Calu3 (cell line): ENCODE data around the gene LRRC36. TPM values are rescaled to one million over a fixed set of nuclear protein-coding genes. Genes with fewer than 3 reads are reported as not detected.
"Not testable (repeated sequence)": the region's sequence is repeated elsewhere in the genome, so short reads cannot be mapped to it uniquely, and the experiment has no call there.

Experiments used
- BruUV-seq: library from RNA; stranded (reverse); fragments of 400-500 nt; replicated peaks from 2 replicates; lab custom pipeline; 2021; lab: Mats Ljungman, UMichigan
- CTCF ChIA-PET: fragments of 300-600 bp; sonication (Branson Sonifier 250); formaldehyde crosslinking; loops from one replicate; lab custom pipeline; 2022; ENCODE audit warnings: antibody characterized with exemption; lab: Charles Lee
- DNase-seq: peaks from one replicate; pipeline ENCODE4 v3.0.0; 2022
- H3K27ac Mint-ChIP-seq: one replicate; pipeline ENCODE4 v1.8.0; 2022; ENCODE audit warnings: mixed read lengths; ENCODE audit not compliant: unreplicated experiment
- H3K27me3 Mint-ChIP-seq: one replicate; pipeline ENCODE4 v1.8.0; 2022; ENCODE audit warnings: mixed read lengths; ENCODE audit not compliant: unreplicated experiment
- H3K36me3 Mint-ChIP-seq: one replicate; pipeline ENCODE4 v1.8.0; 2022; ENCODE audit warnings: mild to moderate bottlenecking, moderate library complexity, mixed read lengths; ENCODE audit not compliant: insufficient read depth, unreplicated experiment
- H3K4me1 Mint-ChIP-seq: one replicate; pipeline ENCODE4 v1.8.0; 2022; ENCODE audit warnings: mild to moderate bottlenecking, low read depth, mixed read lengths; ENCODE audit not compliant: unreplicated experiment
- H3K4me3 Mint-ChIP-seq: one replicate; pipeline ENCODE4 v1.8.0; 2022; ENCODE audit warnings: mild to moderate bottlenecking, low read depth, moderate library complexity, mixed read lengths; ENCODE audit not compliant: unreplicated experiment
- H3K9me3 Mint-ChIP-seq: one replicate; pipeline ENCODE4 v1.8.0; 2022; ENCODE audit warnings: low read depth, mixed read lengths; ENCODE audit not compliant: unreplicated experiment
- intact Hi-C: fragments of 100-400 bp; cut with micrococcal nuclease; formaldehyde crosslinking; loops from one replicate; pipeline ENCODE4 v1.10.0; 2022; ENCODE audit not compliant: unreplicated experiment
- total RNA-seq: library from RNA; stranded (reverse); gene quantifications from 2 replicates; pipeline ENCODE4 v1.2.3, GENCODE V29; 2022
- TF ChIP-seq, protein P1 (sequence below): fragments of 200-600 bp; IDR thresholded peaks from one replicate; pipeline ENCODE4 v1.8.0; 2022; ENCODE audit warnings: antibody characterized with exemption; ENCODE audit not compliant: unreplicated experiment

LRRC36 gene
- total RNA-seq, 1 experiment from 2014 or later = 9.2 TPM

DNA sequence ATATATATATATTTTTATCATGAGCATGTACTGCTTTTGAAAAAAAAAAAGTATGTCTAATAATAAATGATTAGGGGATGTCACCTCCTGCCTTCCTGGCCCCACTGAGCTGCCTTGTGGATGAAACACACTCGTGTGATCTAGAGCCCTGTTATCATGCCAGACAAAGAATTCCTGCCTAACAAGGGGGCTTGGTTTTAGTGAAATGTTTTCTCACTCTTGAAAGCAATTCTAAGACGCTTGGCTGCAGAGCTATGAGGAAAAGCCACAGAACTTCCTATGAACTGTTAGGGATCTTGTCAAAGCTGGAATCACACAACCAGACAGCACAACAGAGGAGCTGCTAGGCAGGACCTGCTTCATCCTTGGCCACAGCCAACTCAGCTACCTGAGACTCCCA, 85.7 kb downstream of the LRRC36 start:
- intact Hi-C loops = no loop called here
- H3K27ac Mint-ChIP-seq = no peak overlapping the region

DNA sequence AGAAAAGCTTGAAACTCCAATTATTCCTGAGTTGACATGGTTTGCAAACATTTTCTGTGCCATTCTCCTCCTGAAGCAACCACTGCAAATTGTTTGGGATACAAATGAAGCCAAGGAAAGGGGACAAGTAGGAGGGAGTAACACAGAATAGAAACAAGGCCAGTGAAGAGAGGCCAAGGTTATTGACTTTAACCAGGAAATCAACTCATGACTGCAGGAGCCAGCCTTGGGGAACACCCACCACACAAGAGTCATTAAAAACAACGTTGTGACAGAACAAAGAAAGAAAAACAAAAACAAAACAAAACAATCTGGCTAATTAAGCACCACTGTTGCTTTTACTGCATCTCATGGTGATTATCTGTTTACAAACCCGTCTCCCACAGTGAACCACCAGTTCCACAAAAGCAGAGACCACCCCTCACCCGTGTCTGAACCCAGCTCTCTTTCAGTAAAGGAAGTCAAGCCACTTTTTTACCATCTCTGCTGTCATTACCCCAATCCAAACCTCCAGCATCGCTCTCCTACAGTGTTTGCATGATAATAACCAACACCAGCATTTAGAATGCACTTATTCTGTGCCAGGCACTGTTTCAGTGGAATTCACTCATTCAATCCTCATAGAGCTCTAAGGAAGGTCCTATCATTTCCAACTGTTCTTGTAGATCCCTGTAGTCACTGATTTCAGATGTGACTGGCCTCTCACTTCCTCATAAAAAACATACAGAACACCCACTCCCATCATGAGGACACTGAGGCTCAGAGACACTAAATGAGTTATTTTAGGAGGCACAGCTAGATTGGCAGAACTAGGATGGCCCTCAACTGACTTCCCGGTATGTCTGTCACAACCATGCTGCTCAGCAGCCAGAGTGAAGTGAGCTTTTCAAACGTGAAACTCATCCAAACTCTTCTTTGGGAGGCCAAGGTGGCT, 87.6 kb downstream of the LRRC36 start:
- Mint-ChIP-seq H3K9me3 (no peaks in the 10 kb centered on the region), H3K36me3 (peaks cover 30% of the 10 kb centered on the region), H3K4me3 (peak overlapping the region; percentile 32), H3K27ac (peak overlapping the region; percentile 55), H3K4me1 (peaks cover 38% of the 10 kb centered on the region), H3K27me3 (peaks cover 5% of the 10 kb centered on the region)
- intact Hi-C loops = no loop called here
- CTCF ChIA-PET = interaction anchor here (0.5 kb wide), 1 partner anchor 65 kb away, joined by 3 read pairs; no protein-coding TSS in a partner anchor
- DNase-seq = no peak
- BruUV-seq = TSS peak; percentile 38
- TF ChIP-seq, protein P1, sequence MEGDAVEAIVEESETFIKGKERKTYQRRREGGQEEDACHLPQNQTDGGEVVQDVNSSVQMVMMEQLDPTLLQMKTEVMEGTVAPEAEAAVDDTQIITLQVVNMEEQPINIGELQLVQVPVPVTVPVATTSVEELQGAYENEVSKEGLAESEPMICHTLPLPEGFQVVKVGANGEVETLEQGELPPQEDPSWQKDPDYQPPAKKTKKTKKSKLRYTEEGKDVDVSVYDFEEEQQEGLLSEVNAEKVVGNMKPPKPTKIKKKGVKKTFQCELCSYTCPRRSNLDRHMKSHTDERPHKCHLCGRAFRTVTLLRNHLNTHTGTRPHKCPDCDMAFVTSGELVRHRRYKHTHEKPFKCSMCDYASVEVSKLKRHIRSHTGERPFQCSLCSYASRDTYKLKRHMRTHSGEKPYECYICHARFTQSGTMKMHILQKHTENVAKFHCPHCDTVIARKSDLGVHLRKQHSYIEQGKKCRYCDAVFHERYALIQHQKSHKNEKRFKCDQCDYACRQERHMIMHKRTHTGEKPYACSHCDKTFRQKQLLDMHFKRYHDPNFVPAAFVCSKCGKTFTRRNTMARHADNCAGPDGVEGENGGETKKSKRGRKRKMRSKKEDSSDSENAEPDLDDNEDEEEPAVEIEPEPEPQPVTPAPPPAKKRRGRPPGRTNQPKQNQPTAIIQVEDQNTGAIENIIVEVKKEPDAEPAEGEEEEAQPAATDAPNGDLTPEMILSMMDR = no peak

More for the DNA sequence above, 85.7 kb downstream of the LRRC36 start:
- TF ChIP-seq, protein P1 = no peak
- no peaks in the 10 kb centered on the region for H3K9me3 Mint-ChIP-seq
- BruUV-seq = no TSS peak
- peaks cover 44% of the 10 kb centered on the region for H3K4me1 Mint-ChIP-seq
- DNase-seq = no peak
- H3K27me3 Mint-ChIP-seq = no peaks in the 10 kb centered on the region
- CTCF ChIA-PET = interaction anchor here (0.7 to 1.3 kb wide), 5 partner anchors 29 to 458 kb away, joined by 3 to 6 read pairs (median 3); no protein-coding TSS in a partner anchor
- no peak overlapping the region for H3K4me3 Mint-ChIP-seq
- H3K36me3 Mint-ChIP-seq = peaks cover 25% of the 10 kb centered on the region

DNA sequence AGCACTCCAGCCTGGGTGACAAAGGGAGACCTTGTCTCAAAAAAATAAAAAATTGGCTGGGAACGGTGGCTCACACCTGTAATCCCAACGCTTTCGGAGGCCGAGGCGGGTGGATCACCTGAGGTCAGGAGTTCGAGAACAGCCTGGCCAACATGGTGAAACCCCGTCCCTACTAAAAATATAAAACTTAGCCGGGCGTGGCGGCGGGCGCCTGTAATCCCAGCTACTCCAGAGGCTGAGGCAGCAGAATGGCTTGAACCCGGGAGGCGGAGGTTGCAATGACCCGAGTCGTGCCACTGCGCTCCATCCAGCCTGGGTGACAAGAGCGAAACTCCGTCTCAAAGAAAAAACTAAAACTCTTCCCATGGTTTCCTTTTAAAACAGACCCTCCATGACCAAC, 88.8 kb downstream of the LRRC36 start:
- Mint-ChIP-seq H3K4me3 (peak overlapping the region; percentile 75), H3K36me3 (peaks cover 30% of the 10 kb centered on the region), H3K27me3 (peaks cover 15% of the 10 kb centered on the region), H3K27ac (peak overlapping the region; percentile 66), H3K4me1 (peaks cover 43% of the 10 kb centered on the region)
- intact Hi-C loops = loop anchor here (5.0 kb wide), 2 partner anchors 68 to 153 kb away; no protein-coding TSS in a partner anchor
- BruUV-seq, DNase-seq, CTCF ChIA-PET, H3K9me3 Mint-ChIP-seq: not testable (repeated sequence)

DNA sequence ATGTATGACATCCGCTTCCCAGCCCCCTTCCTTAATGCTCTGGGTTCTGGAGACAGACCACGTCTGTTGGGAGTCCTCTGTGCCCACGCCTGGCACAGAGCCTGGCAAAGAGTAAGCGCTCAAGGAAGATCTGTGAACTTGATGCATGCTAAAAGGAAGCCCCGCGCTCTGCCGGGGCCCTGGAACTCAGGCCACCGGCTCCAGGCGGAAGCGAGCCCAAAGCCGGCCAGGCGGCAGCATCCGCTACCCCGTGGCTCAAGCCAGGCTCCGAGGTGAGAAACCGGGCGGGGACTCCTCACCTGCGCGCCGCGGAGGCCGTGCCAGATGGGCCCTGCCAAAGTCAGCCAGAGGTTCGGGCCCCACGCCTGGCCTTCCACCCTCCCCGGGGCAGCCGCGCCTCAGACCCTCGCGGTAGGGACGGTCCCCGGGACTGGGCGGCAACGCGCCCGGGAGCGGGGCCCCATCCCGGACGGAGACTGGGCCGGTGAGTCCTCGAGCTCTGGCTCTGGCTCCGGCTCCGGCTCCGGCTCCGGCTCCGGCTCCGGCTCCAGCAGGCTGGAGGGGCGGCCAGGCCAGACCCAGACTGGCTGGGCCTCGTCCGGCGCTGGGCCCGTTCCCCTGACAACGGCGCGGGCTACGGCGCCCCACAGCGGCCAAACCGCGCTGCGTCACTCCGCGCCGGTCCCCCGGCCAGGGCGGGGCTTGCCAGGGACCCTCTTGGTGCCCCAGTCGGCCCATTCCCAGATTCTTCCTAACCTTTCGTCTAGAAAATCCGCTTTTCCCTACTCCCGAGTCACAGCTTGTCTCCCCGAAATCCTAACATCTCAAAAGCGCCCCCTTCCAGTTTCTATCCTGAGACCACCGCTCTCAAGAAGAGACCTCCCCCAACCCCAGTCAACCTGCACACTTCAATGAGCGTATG, 89.5 kb downstream of the LRRC36 start, which contains the start of gene ZDHHC1:
Gene ZDHHC1, minus strand, starts transcription at position 606 of the 922 bp plus-strand sequence. CDS start 8,702 bp downstream, outside the sequence.
- Mint-ChIP-seq H3K27ac (peak within 1 kb of the TSS; percentile 66), H3K4me1 (peaks cover 42% of the 10 kb centered on the region), H3K36me3 (peaks cover 30% of the 10 kb centered on the region), H3K27me3 (peaks cover 15% of the 10 kb centered on the region), H3K9me3 (no peaks in the 10 kb centered on the region), H3K4me3 (peak within 1 kb of the TSS; percentile 75)
- CTCF ChIA-PET = interaction anchor here (0.5 to 2.2 kb wide), 9 partner anchors 11 to 388 kb away, joined by 3 to 5 read pairs (median 4); partner anchors contain the start of gene HSD11B2
- TF ChIP-seq, protein P1 = peak; percentile 80
- peak; percentile 92 for DNase-seq
- intact Hi-C loops = loop anchor here (5.0 kb wide), 2 partner anchors 69 to 154 kb away; no protein-coding TSS in a partner anchor
- BruUV-seq = no TSS peak
